Hair follicular keratinocyte (primary cell): Measurements from ENCODE around the gene TRIM46. TPM values are rescaled to one million over a fixed set of nuclear protein-coding genes. Genes with fewer than 3 reads are reported as not detected.

Experiments
- total RNA-seq: library from RNA; depleted of rRNA; stranded (reverse); fragments of >200 nt; gene quantifications from 2 replicates; pipeline ENCODE4 v1.2.3, GENCODE V29; 2015

Gene TRIM46, protein sequence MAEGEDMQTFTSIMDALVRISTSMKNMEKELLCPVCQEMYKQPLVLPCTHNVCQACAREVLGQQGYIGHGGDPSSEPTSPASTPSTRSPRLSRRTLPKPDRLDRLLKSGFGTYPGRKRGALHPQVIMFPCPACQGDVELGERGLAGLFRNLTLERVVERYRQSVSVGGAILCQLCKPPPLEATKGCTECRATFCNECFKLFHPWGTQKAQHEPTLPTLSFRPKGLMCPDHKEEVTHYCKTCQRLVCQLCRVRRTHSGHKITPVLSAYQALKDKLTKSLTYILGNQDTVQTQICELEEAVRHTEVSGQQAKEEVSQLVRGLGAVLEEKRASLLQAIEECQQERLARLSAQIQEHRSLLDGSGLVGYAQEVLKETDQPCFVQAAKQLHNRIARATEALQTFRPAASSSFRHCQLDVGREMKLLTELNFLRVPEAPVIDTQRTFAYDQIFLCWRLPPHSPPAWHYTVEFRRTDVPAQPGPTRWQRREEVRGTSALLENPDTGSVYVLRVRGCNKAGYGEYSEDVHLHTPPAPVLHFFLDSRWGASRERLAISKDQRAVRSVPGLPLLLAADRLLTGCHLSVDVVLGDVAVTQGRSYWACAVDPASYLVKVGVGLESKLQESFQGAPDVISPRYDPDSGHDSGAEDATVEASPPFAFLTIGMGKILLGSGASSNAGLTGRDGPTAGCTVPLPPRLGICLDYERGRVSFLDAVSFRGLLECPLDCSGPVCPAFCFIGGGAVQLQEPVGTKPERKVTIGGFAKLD
- 3.0 and 3.2 TPM in 2 replicates for total RNA-seq

DNA sequence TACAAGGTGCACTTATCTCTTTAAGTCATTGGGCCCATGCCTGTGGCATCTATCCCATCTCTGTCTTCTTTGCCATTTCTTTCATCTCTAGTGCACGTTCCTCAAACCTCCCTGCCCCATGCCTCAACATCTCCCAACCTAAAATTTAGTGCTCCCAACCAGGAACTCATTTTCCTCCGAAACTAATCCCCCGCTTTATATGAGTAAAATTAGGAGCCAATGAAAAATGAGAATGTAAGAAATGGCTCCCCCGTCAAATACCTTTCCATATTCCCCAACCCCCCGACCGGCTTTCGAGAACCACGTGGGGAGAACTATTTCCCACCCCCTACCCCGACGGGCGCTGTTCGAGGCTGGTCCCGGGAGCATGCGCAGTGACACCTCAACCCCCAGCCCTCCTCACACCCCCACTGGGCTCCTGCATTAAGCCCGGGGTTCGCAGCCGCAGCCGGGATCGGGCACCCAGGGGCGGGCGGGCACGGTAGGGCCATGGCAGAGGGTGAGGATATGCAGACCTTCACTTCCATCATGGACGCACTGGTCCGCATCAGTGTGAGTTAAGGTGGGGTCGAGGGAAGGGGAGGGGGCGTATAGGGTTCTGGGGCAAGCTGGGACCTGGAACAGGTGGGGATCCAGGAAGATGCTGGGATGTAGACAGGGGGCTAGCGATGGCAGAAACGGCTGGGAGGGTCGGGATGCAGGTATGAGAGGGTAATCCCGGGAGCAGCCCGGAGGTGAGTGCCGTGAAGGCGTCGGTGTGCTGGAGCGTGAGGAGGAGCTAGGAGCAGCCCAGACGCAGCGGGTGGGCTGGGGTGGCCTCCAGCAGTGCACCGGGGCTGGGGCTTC is at the start of gene TRIM46:
TRIM46 (plus strand) TSS at position 372 of the 846 bp plus-strand sequence; CDS start at position 490, 118 bp downstream.

DNA sequence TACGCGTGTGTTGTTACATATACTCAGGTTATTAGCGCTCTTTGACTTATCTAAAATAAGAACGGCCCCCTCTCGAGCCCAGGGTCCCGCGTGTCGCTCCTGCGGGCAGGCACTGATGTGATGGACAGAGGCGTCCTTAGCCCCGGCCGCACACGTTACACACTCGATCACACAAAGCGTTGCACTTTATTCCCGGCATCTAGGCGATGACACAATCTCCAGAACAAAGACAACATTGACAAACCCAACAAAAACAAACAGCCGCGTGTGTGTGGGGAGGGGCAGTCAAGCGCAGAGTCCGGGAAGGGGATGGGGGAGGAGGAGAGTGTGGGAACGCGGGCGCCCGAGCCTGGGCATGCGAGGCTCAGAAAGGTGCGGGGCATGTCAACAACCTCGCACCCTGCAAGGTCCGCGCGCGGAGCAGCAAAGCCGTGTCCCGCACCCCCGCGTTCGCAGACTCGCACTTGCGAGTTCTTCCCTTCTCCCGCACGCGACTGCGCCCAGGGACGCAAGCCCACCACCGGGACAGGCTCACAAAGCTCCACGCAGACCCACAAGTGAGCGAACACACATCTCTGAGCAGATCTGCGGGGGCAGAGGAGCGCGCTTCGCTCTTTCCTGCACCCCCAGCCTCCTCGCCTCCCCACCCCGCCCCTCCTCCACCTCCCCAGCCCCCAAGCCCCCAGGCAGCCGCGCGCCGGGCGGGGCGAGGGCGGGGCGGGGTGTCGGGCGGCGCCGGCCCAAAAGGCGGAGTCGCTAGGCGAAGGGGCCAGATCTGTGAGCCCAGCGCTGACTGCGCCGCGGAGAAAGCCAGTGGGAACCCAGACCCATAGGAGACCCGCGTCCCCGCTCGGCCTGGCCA is 46.3 kb upstream of the TRIM46 start, which contains the start of gene EFNA1:
EFNA1 (plus strand) TSS at position 772 of the 862 bp plus-strand sequence. CDS start 102 bp downstream, outside the sequence.

GRCh38 chr1:155135415-155136028 is 38.1 kb upstream of the TRIM46 start, which contains the start of gene SLC50A1:
Gene SLC50A1 (plus strand): TSS chr1:155135852. CDS start chr1:155135912, 60 bp downstream.

DNA sequence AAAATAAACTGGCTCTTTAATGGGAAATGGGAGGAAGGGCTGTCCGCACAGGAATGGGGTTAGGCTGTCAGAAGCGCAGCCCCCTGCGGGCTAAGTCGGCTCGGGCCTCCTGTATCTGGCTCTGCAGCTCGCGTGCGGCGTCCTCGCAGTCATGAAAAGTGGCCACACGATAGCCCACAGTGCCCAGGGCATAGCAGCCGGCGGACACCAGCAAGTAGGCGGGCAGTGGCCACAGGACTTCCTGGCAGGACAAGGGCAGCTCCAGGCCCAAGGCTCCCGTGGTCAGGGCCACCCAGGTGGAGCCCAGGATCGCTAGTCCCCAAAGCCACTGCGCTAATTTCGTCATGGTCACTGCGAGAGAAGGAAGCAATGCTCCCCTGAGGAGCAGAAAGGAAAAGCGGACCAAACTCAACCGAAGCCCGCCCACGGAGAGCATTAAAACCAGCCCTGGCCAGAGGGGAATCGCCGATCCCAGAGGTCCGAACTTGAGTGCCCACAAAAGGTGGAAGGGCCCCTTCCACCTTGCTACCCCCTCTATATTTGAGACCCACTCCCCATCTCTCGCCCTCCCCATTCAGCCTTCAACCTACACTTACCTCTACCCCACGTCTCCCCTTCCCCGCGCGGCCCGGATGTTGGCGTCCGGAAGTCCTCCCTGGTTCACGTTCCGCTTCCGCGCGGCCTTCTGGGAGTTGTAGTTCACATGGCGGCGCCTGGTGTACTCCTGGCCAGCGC is 33.6 kb upstream of the TRIM46 start, which contains the start of gene DPM3:
DPM3 (minus strand) TSS at position 637 of the 735 bp plus-strand sequence; CDS start at position 346, 291 bp downstream.

DNA sequence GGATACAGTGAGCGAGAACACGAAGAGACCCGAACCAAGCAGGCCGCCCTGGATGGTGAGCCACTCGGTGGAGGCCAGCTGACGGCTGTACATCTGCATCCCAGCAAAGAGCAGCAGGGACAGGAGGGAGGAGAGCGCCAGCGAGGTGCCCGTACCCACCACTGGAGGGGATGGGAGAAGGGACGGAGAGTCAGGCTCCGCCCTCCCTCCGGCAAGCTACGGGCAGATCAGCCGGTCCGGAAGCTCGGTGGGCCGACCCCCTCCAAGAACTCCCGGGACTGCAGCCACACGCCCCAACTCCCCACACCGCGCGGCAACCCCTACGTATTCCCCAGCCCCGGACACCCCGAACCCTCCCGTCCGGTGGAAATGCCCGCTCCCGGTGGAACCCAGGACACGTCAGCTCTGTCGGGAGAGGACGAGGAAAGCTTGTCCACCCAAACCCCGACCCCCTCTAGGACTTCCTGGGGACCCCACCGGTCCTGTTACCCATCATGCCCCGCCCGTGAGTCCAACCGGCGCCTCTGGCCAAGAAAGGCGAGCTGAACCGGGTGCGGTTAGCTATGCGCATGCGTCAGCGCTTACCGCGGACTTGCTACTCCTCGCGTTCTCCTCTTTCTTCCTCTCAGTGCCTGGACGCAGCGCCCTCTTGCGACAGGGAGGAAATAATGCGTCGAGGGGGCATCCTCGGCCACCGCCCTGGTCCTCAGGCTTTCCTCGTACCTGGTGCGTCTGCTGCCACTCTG is 744 bp upstream of the TRIM46 start, which contains the start of gene KRTCAP2:
KRTCAP2 (minus strand) TSS at position 573 of the 746 bp plus-strand sequence; CDS start at position 493, 80 bp downstream.

DNA sequence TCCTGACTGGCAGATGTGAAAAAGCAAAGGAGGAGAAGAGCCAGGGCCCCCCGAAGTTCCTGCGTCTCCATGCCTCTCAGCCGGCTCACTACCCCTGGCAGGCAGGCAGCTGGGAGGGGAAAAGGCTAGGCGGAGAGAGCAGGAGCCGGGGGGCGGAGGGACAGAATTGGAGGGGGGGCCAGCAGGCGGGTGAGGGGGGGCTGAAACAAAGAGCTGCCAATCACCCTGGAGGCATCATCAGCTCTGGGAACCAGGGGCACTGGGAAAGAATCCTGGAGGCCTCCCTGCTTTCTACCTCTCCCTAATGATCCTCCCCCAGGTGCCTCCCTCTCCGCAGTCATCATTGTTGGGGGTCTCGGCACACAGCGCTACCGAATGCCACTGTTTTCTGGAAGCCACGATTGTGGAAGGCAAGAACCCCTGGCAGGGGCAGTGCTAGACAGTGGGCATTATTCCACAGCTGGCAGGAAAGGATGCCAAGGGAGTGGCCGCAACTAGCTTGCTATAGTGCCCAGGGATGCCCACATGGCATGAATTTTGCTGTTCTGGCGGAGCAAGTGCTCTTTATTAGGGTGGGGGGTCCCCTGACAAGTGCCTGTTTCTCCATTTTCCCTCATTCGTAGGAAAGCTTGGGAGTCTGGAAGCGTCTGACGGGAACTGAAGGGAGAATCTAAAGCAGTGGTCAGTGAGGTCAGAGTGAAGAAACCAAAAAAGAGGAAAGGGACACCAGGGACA is 34.3 kb downstream of the TRIM46 start, which contains the start of gene THBS3:
THBS3 (minus strand) TSS at position 92 of the 735 bp plus-strand sequence; CDS start at position 71, 21 bp downstream.

GRCh38 chr1:155208541-155209311 is 35.1 kb downstream of the TRIM46 start, which contains the start of gene MTX1:
Gene MTX1 (plus strand): TSS chr1:155208695. CDS start chr1:155208805, 110 bp downstream.

Other genes starting within 250 kb of the TRIM46 start
- 11.7 and 13.8 TPM in 2 replicates for gene PMVK, start 237.1 kb upstream of the TRIM46 start, total RNA-seq
- 15.5 and 30.2 TPM in 2 replicates for gene PBXIP1, start 217.8 kb upstream of the TRIM46 start, total RNA-seq
- gene PYGO2, start 212.1 kb upstream of the TRIM46 start, total RNA-seq: 16.6 and 19.7 TPM in 2 replicates
- 263 and 414 TPM in 2 replicates for gene SHC1, start 203.1 kb upstream of the TRIM46 start, total RNA-seq
- 140 and 300 TPM in 2 replicates for gene CKS1B, start 199.2 kb upstream of the TRIM46 start, total RNA-seq
- gene FLAD1, start 190.5 kb upstream of the TRIM46 start, total RNA-seq: 45.4 and 46.1 TPM in 2 replicates
- gene LENEP, start 180.3 kb upstream of the TRIM46 start, total RNA-seq: not detected in 2 replicates
- gene ZBTB7B, start 171.0 kb upstream of the TRIM46 start, total RNA-seq: 32.5 and 43.8 TPM in 2 replicates
- gene DCST2, start 140.1 kb upstream of the TRIM46 start, total RNA-seq: not detected in 2 replicates
- not detected in 2 replicates for gene DCST1, start 140.0 kb upstream of the TRIM46 start, total RNA-seq
- gene ADAM15, start 122.5 kb upstream of the TRIM46 start, total RNA-seq: 207 and 264 TPM in 2 replicates
- gene EFNA4, start 110.1 kb upstream of the TRIM46 start, total RNA-seq: 10.7 and 14.4 TPM in 2 replicates
- gene EFNA3, start 95.0 kb upstream of the TRIM46 start, total RNA-seq: 2.9 and 3.2 TPM in 2 replicates
- 22.1 and 25.9 TPM in 2 replicates for gene EFNA1, start 46.0 kb upstream of the TRIM46 start, total RNA-seq
- gene SLC50A1, start 38.0 kb upstream of the TRIM46 start, total RNA-seq: 57.0 and 57.2 TPM in 2 replicates
- gene DPM3, start 33.3 kb upstream of the TRIM46 start, total RNA-seq: 35.5 and 59.5 TPM in 2 replicates
- gene KRTCAP2, start 545 bp upstream of the TRIM46 start, total RNA-seq: 118 and 192 TPM in 2 replicates
- 5.4 and 15.6 TPM in 2 replicates for gene THBS3, start 34.0 kb downstream of the TRIM46 start, total RNA-seq
- 97.6 and 103 TPM in 2 replicates for gene MTX1, start 34.8 kb downstream of the TRIM46 start, total RNA-seq
- 17.5 and 18.4 TPM in 2 replicates for gene ENTREP3, start 81.6 kb downstream of the TRIM46 start, total RNA-seq
- gene SCAMP3, start 88.5 kb downstream of the TRIM46 start, total RNA-seq: 72.9 and 75.6 TPM in 2 replicates
- gene CLK2, start 99.7 kb downstream of the TRIM46 start, total RNA-seq: 14.2 and 16.9 TPM in 2 replicates
- gene HCN3, start 103.6 kb downstream of the TRIM46 start, total RNA-seq: 0.38 and 0.55 TPM in 2 replicates
- gene PKLR, start 127.6 kb downstream of the TRIM46 start, total RNA-seq: 0.72 and 1.9 TPM in 2 replicates
- gene FDPS, start 135.0 kb downstream of the TRIM46 start, total RNA-seq: 696 and 705 TPM in 2 replicates
- gene RUSC1, start 147.0 kb downstream of the TRIM46 start, total RNA-seq: 35.8 and 47.1 TPM in 2 replicates